ENCODE results near the gene ACTR10. TPM values are rescaled to one million over a fixed set of nuclear protein-coding genes. Genes with fewer than 3 reads are reported as not detected.

Gene ACTR10
- total and polyA plus RNA-seq, 9 of the 15 experiments (the other 6 are each of a cell fraction or from before 2014, with no cell fraction given), result 22.0 to 66.1 (median 34.1) TPM

GRCh38 chr14:58191763-58192601 is 8.0 kb upstream of the ACTR10 start (continued):
- TF ChIP-seq TEAD4 (IDR thresholded peaks at IDR 0.05; ENCODE audit: low read length), result peak; percentile 63
- TF ChIP-seq TEAD4 (CRISPR knock-in tag; IDR thresholded peaks at IDR 0.05; ENCODE audit: borderline replicate concordance), result no peak
- peak; percentile 77 for TF ChIP-seq CBFA2T3 (IDR thresholded peaks at IDR 0.05)
- 0 out of 2 replicates have a peak, but pooled peaks have one; percentile 27 for TF ChIP-seq HDAC2 (IDR thresholded peaks at IDR 0.05)
- peak; percentile 7 for TF ChIP-seq DACH1 (IDR thresholded peaks at IDR 0.05; ENCODE audit: partially characterized antibody)
- TF ChIP-seq DPF2 (IDR thresholded peaks at IDR 0.05), result peak; percentile 31; the same call in 1 of the 2 replicates
- TF ChIP-seq TRIM24 (IDR thresholded peaks at IDR 0.05), result 0 out of 4 replicates have a peak, but pooled peaks of 1 of the 2 experiments have one; percentile 20
- TF ChIP-seq SPI1 (IDR thresholded peaks at IDR 0.05; ENCODE audit: borderline replicate concordance, low read depth, low read length), result peak; percentile 13; the same call in 1 of the 2 replicates
- no peak for TF ChIP-seq MTA3 (IDR thresholded peaks at IDR 0.05; ENCODE audit: borderline replicate concordance)
- no peak for TF ChIP-seq NFE2L1 (tag; IDR thresholded peaks at IDR 0.05; ENCODE audit: borderline replicate concordance, low read depth)
- TF ChIP-seq, protein P1, sequence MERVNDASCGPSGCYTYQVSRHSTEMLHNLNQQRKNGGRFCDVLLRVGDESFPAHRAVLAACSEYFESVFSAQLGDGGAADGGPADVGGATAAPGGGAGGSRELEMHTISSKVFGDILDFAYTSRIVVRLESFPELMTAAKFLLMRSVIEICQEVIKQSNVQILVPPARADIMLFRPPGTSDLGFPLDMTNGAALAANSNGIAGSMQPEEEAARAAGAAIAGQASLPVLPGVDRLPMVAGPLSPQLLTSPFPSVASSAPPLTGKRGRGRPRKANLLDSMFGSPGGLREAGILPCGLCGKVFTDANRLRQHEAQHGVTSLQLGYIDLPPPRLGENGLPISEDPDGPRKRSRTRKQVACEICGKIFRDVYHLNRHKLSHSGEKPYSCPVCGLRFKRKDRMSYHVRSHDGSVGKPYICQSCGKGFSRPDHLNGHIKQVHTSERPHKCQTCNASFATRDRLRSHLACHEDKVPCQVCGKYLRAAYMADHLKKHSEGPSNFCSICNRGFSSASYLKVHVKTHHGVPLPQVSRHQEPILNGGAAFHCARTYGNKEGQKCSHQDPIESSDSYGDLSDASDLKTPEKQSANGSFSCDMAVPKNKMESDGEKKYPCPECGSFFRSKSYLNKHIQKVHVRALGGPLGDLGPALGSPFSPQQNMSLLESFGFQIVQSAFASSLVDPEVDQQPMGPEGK (CRISPR knock-in tag; IDR thresholded peaks at IDR 0.05; ENCODE audit: borderline replicate concordance), result no peak
- peak in 1 of 2 experiments; percentile 16; a peak in 2 of 4 replicates for TF ChIP-seq KDM1A (IDR thresholded peaks at IDR 0.05)
- TF ChIP-seq ZBTB9 (CRISPR knock-in tag; IDR thresholded peaks at IDR 0.05), result no peak
- TF ChIP-seq CBFA2T2 (conservative IDR thresholded peaks at IDR 0.05), result peak; percentile 59
- TF ChIP-seq, protein P2, sequence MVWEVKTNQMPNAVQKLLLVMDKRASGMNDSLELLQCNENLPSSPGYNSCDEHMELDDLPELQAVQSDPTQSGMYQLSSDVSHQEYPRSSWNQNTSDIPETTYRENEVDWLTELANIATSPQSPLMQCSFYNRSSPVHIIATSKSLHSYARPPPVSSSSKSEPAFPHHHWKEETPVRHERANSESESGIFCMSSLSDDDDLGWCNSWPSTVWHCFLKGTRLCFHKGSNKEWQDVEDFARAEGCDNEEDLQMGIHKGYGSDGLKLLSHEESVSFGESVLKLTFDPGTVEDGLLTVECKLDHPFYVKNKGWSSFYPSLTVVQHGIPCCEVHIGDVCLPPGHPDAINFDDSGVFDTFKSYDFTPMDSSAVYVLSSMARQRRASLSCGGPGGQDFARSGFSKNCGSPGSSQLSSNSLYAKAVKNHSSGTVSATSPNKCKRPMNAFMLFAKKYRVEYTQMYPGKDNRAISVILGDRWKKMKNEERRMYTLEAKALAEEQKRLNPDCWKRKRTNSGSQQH (CRISPR knock-in tag; IDR thresholded peaks at IDR 0.05), result no peak
- TF ChIP-seq ARID3A (IDR thresholded peaks at IDR 0.05; ENCODE audit: borderline replicate concordance, low read depth, low read length), result peak; percentile 46; the same call in 1 of the 2 replicates
- TF ChIP-seq NR2C2 (CRISPR knock-in tag; IDR thresholded peaks at IDR 0.05), result no peak
- TF ChIP-seq NR2C2 (tag; IDR thresholded peaks at IDR 0.05), result peak; percentile 78
- TF ChIP-seq SMARCA4 (IDR thresholded peaks at IDR 0.05), result 0 out of 2 replicates have a peak, but pooled peaks have one; percentile 19
